HG02885 (cell line): ENCODE measurements around the gene RPL38.

Experiments used
- ATAC-seq: cut with Tn5 transposase; IDR thresholded peaks from one replicate; pipeline ENCODE4 v1.9.1; 2021; ENCODE audit warnings: mild to moderate bottlenecking; ENCODE audit not compliant: unreplicated experiment, poor library complexity

The RPL38 gene

DNA sequence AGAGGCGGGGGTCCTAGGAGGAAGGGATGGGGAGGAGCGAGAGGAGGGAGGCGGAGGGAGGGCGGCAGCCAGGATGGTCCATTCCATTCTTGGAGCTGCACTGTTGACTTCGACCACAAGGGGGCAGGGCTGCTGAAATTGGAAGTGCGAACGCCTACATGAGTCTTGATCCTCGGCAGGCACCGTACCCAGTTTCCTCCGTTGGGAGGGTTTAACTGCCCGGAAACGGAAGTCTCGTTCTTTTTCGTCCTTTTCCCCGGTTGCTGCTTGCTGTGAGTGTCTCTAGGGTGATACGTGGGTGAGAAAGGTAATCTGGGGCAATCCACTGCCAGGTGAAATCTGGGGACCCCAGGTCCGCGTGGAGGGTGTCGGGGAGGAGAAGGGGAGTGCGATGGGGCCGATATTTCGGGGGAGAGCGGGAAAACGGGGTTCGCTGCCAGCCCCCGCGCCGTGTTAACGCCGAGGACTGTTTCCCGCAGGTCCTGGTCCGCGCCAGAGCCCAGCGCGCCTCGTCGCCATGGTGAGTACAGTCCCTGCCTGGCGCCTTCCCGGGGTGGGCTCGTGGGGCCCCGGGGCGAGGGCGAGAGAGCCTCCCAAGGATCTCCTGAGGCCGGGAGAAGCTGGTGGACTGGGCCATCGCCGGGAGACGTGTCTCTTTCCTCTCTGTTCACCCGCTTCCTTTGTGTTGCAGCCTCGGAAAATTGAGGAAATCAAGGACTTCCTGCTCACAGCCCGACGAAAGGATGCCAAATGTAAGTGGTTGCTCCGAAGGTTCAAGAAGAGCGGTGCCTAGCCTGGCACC lies at the start of gene RPL38:
RPL38 (plus strand) TSS at position 240 of the 802 bp plus-strand sequence; CDS start at position 518, 278 bp downstream.
- peak; percentile 81 for ATAC-seq

DNA sequence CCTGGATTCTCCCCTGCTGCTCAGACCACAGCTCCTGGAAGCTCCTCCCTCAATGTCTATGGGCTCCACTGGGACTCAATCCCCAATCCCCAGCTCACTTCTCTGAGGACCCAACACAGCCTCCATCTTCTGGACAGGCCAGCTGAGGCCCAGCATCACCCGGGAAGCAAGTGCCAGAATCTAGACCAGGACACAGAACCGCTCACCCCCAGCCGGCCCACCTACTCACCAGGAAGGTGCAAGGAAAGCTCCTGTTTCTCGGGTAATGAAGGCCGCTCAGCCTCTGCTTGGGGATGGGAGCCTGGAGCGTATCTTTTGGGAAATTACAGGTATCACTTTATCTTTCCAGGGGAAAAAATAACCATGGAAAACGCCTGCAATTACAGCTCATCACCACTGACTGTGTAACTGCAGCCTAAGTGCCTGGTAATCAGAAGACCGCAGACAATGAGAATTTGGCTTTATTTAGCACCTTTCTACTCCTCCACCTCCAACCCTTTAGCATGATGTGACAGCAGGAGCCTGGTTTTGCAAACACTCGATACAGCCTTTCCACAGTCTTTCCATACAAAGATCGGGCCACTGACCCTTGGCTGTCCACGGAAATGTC lies 49.6 kb upstream of the RPL38 start:
- no peak for ATAC-seq

DNA sequence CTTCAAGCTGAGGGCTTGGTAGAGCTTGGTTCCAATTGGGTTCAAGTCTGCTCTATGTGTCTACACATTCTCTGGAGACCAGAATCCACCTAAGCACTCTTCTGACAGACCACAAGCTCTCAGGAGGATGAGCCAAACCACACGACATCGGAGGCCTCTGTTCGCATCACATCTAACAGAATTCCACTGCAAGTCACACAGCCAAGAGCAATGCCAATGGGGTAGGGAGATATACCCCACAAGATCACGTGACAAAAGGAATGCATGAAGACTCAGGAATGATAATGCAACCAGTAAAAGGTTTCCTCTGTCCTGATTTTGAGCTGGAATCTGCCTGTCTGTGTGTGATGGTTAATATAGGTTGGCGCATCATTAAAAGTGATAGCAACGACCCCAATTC lies 46.6 kb upstream of the RPL38 start:
- no peak for ATAC-seq

DNA sequence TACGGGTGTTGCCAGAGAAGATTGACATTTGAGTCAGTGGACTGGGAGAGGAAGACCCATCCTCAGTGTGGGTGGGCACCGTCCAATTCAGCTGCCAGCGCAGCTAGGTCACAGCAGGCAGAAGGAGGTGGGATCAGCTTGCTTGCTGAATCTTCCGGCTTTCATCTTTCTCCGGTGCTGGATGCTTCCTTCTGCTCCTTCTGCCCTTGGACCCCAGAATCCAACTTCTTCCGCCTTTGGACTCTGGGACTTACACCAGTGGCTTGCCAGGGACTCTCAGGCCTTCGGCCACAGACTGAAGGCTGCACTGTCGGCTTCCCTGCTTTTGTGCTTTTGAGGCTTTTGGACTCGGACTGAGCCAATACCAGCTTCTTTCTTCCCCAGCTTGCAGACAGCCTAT lies 46.1 kb upstream of the RPL38 start:
- no peak for ATAC-seq

DNA sequence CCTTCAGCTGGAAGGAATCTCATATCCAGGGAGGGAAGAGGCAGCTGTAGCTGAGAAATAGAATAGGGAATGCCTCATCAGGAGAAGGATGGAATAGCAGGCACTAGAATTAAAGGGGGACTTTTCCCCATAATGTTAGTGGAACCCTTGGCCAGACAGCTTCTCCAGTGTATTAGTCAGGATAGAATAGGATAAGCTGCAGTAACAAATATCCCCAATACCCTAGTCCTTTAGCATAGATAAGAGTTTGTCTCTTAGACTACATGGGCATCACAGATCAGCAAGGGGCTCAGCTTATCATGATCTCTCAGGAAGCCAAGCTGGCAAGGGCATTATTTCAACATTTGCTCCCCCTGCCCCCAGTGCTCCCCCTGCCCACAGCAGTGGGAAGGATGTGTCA lies 44.7 kb upstream of the RPL38 start:
- ATAC-seq: no peak

DNA sequence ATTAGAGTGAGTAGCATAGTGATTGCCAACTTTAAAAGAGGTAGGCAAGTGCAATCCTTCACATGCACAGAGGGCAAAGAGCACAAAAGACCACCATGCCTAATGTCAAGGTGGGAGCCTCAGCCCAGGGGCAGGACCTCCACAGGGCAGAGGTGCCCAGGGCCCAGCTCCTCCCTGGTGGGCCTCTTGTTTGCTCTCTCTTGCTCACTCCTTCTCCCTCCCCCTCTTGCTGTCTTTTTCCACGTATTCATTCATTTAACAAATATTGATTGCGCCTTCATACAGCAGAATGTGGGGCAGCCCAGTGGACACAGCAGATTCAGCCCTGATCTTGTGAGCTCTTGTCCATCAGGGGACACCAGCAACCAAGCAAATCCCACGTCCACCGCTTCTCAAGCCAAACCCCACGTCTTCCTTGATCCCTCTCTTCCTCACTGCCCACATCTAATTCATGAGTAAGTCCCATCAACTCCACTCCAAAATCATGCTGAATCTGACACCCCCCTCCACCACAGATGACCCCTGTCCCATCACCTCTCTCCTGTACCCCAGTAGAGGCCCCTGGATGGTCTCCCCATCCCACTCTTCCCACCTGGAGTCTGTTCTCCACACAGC lies 44.1 kb upstream of the RPL38 start:
- no peak for ATAC-seq

DNA sequence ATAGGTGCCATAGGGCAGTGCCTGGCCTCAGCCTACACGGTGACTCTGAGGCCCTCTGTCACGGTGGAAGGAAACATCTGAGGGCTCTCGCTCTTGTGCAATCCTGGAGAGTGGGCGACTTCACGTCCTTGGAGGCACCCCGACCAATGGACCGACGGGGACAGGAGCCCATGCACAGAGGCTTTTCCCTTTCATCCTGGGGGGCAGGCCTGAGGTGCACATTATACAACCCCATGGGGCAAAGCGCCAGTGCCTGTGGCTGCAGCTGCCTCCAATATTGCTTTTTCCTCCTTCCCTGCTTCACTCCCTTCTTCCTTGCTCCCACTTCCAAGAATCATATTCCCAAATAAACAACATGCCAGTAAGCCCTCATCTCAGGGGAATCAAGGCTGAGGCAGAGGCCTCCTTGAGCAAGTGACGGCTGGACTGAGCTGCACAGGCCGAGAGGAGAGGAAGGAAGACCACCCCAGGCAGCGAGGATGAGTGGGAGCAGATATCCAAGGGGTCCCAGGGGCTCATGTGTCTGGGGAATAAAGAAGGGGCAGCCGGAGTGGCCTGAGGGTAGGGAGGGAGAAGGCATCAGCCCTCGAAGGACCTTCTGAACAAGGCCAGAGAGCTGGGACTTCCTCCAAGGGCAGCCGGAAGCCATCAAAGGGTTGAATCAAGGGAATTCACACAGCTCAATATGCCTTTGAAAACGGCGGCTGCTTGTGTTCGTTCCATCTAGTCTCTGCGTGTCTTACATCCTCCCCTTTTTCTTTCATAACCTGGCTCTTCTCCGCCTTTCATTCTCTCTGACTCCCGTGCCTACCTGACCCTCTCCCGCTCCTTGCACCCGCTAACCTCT lies 42.6 kb upstream of the RPL38 start:
- no peak for ATAC-seq

DNA sequence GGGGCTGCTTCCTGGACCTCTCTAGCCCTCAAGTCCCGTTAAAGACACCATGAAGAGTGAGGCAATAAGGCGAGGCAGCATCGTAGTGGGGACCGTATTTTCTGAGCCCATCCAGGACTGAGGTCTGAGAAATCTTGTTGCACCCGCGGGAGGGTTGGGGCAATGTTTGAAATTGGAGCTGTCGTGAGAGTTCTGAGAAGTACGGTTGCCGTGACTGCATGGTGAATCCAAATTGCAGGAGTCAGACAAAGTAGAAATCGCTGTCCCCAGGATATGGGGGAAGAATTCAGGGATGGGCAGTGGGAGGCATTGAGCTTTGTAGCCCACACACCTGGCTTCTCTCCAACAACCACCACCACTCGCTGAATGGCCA lies 42.0 kb upstream of the RPL38 start:
- no peak for ATAC-seq

DNA sequence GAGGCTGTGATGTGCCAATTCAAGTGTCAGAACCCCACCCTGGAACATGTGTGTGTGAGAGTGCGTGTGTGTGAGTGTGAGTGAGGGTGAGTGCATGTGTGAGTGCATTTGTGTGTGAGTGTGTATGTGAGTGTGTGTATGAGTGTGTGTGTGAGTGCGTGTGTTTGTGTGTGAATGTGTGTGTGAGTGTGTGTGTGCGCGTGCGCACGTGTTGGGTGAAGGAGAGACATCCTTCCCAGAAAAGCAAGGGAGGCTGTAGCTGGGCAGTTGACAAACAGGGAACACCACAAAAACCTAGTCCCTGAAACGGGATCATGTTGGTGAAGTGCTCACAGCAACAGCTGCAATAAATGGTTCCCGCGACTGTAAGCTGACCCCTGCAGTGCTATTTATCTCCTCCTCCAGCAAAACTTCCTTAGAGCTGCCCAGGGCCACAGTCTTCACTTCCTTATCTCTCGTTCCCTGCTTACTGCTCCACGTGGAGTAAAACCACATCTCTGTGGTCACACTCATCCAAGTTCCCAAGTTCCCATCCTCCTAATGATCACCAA lies 40.1 kb upstream of the RPL38 start:
- no peak for ATAC-seq

DNA sequence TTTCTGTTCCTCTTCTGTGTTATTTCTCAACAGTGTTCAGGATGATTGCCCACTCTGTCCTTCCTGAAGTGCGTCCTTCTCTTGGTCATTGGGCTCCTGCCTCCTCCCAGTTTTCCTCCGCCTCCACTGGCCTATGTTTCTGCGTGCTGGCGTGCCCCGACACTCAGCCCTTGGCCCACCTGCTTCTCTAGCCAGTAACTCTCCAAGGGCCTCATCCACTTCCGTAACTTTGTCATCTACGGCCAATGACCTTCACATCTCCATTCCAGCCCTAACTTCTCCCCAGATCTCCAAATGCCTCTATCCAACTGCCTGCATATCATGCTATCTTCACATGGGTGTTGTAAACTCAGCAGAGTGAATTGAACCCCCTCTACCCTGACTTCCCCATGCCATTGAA lies 39.6 kb upstream of the RPL38 start:
- no peak for ATAC-seq

DNA sequence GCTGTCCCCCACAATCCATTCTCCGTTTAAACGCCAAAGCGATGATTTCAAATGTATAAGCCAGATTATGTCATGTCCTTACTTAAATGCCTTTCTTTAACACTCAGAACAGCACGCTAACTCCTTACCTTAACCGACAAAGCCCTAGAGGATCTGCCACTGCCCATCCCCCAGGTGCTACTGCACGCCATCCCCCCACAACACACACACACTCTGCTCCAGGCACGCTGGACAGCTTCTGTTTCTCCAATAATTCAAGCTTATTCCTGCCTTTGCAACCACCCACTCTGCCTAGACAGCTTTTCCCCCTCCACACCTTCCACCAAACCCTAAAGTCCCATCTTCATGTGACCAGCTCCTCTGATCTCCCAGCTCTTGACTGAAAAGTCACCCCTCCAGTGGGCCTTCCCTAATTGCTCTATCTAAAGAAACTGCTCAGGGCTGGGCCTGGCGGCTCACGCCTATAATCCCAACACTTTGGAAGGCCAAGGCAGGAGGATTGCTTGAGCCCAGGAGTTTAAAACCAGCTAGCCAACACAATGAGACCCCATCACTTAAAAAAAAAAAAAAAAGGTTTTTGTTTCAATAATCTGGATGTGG lies 38.9 kb upstream of the RPL38 start:
- no peak for ATAC-seq

DNA sequence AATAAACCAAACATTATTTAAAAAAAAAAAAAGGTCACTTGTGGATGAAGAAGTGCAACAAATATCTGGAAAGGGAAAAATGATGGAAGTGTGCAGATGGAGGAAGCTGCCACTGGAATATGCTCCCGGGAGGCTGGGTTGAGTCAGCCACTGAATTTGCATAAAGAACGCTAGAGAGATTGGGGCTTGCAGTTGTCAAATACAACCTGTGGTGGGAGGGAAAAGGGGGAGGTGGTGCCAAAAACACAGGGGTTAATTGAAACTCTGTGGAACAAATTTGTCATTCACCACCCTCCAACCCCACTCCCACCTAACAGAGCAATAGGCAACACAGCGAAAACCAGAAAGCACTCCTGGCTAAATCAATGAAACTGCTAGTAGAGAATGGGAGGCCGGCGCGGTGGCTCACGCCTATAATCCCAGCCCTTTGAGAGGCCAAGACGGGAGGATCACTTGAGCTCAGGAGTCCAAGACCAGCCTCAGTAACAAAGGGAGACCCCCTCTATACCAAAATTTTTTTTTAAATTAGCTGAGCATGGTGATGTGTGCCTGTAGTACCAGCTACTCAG lies 37.6 kb upstream of the RPL38 start:
- no peak for ATAC-seq

DNA sequence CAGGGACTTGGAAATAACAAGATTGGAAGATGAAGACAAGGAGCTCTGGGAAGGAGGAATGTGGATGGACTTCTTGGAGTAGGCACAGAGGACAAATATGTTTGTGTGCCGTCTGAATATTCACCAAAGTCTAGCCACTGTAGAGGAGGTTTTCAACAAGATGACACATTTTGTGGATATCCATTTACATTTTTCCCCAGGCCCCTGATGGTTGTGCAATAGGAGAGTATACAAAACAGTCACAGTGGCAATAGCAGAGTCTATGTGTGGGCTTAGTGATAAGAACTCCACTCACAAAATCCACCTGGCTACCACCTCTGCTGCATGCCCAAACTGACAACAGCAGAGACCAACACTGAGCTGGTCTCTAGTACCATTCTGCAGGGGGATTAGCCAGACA lies 32.6 kb upstream of the RPL38 start:
- ATAC-seq: no peak

DNA sequence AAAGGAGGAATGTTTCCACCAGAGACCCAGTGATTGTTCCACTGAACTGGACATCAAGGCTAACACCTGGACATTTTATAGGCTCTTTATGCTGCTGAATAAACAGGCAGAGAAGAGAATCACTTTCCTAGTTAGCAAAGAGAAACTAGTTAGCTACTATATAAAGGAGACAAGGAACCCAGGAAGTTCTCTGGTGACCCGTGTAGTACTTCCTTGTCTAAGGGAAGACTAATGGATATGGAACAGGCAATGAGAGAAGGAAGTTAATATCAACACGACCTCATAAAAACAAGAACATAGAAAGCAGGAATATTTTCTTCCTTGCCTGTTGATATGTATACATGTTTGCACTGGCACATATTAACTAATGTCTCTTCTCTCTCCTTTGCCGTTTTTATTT lies 30.8 kb upstream of the RPL38 start:
- no peak for ATAC-seq

DNA sequence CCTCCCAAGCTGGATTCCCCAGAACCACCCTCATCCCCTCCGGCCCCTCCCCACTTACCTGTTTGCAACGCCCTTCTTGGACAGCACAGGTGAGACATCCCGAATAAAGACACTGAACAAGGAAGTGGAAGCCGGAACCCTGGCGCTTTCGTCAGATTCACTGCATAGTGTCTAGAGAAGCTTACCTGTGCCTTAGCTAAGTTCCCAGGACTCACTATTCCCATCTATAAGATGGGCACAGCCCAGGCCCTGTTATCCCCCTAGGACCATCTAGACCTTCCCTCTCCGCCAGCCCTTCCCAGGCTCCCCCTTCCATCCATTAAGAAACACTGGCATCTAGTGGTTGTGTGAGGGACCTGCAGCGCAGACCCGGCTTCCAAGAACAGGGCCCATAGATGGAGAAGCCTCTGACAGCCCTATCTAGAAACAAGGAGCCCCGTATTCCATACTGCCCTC lies 26.9 kb upstream of the RPL38 start:
- no peak for ATAC-seq

DNA sequence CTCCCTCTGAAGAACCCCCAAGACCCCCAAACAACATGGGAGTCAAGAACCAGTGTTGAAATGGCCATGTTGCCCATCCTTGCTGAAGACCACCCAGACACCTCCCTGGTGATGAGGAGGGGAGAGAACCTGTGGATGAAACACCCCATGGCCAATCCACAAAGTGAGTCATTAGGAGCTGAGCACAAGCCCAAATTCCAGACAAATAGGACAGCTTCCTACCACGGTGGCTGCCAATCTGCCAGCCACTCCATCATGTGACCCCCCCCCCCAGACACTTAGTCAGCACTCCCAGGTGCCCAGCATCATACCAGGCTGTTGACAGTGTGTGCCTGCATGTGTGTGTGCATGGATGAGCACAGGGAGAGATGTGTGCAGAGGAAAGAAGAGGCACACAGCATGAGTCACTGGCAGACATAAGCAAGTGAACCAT lies 26.4 kb upstream of the RPL38 start:
- ATAC-seq: no peak

DNA sequence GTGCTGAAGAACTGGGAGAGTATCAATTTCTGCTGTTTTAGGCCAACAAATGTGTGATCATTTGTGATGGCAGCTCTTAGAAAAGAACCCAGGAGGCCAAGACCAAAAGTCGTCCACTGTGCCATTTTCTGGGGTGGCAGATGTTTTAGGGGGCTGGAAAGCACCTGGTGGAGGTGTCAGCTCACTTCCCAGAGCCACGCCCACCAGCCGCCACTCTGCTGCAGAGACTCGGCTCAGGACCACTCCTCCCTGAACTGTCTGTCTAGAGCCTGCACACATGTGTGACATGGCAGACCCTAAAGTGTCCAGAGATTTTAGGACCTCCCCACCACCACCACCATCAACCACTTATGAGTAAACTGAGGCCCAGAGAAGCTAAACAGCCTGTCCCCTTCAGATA lies 23.9 kb upstream of the RPL38 start:
- no peak for ATAC-seq

DNA sequence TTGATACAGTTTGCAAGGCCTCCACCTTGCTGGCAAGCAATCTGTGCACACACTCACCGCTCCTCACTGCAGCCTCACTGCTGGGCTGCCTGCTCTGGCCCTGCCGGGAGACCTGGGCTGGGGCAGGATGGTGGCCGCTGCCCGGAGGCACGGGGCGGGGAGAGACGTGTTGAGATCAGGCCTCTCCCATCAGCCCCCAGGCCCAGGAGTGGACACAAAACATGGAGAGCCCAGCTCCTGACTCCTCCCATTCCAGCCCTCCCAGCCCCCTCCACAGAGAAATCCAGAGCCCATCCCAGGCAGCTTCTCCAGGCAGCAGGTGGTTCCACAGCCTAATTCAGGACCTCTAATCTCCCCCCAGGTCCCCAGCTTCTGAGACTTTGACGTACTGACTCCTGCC lies 23.1 kb upstream of the RPL38 start:
- ATAC-seq: no peak

DNA sequence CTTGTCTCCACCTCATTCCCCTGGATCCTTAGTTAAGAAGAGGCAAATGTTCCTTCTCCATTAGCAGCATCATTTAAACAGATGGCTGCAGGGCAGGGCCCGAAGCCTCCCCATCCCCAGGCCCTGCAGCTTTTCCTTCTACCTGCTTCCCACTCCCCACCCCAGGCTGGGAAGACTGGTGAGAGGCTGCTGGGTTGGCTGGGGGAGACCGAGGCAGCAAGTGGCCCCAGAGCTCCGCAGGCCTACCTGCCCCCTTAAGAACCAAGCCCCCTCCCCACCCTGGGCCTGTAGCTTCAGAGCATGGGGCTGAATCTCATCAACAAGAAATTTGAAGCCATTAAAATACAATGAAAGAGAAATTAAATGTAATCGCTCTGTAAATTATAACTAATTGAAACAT lies 22.1 kb upstream of the RPL38 start:
- ATAC-seq: no peak
